ENCODE measurements around the gene MYO18A.
A peak's percentile ranks its signal among the peaks of the same experiment; 100 is the strongest.

Gene MYO18A

DNA sequence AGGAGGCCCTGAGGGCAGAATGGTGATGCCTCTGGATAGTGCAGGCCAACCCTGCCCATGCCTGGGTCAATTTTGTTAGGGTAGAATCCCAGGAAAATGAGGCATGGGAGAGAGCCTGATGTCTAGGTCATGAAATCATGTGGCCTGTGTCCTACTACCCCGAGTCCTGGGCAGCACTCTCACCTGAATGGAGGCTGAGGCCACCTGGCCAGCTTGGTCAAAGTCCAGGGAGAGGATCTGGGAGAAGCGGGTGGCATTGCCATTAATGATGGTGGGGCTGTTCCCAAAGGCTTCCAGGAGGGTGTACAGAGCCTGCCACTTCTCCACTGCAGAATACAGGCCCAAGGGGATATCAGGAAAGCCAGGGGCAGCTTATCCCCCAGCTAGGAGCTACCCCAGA, 59.8 kb downstream of the MYO18A start:
- DNase-seq = no peak

DNA sequence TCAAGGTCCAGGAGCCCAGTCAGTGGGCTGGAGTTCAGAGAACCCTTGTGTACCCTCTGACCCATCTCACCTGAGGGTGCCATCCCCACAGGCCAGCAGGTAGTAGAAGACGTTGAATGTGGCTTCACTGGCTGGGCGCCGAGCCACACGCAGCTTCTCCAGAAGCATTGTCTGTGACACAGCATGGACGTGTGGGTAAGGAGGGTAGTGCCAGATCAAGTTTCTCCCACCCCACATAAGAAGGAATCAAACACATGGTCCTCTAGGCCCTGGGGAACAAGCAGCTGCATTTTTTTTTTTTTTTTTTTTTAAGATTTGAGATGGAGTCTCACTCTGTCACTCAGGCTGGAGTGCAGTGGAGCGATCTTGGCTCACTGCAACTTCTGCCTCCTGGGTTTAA, 60.9 kb downstream of the MYO18A start:
- DNase-seq = peak in 1 of 2 experiments; percentile 79

DNA sequence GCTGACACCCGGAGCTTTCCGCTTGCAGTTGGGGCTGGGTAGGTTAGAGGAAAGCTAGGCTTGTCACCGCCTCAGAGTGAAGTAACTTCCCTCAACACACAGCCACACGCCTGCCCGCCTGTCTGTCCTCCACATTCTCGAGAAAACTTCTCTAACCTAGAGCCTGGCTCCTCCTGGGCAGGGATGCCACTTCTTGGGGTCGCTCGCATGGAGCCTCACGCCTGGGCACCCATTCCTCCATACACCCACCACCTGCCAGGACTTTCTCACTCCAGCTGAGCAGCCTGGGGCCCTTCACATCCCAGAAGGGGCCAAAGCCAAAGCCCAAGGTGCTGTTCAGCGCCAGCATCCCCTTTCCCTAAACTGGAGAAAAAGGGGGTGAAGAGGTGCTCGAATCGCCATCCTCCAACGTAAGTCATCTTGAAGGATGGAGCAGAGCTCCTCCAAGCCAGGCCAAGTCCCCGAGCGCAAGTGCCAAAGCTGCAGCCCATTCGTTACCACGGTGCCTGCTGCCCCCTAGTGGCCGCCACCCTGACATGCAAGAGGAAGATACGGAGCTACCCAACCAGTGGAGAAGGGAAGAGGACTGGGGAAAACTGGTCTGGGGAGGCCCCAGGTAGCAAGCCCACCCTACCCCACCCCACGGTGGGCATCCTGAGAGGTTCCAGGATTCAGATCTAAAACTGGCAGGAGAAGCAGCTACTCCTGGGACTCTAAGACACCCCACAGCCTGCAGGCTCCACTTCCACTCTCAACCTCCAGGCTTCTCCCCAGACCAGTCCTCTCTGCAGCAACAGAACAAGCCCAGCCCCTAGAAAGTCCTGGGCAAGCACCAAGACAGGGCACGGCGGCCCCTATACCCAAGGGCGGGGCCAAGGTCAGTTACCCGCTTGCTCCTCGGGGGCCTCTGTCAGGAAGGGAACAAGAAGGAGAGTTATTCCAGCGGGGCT, 63.1 kb downstream of the MYO18A start:
- peak; percentile 79 to 81 for DNase-seq

DNA sequence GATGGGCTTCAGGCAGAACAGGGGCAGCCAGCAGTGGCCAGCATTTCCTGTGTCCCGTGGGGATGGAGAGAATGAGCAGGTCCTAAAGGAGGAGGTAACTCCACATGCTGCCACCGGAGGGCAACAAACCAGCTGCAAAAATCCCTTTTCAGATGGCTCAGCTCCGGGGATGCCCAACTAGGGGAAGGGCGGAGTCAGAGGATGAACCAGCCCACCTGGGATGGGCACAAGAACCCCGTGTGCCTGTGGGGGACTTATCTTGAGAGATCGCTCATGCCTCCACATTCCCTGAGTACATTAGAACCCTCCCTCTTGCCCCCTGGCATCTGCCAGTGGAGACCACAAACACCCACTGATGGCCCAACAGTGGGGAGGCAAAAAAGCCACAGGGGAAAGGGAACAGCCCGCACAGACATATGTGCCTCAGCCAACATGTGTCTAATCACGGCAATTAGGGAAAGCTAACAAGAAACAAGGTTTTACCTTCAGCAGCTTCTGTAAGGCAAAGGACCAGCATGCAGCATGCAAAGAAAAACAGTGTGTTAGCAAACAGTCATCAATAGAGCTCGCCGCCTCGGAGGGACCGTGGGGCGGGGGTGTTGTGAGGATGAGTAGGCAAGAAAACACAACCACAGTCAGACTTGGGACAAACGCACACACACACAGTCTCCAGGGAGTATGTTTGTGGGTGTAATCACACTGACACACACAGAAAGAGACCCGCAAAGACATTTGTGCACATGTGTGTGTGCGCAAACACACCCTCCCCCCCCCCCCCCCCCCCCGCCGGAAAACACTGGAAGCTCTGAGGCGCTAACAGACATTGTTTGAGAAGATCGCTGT, 64.0 kb downstream of the MYO18A start:
- peak; percentile 90 to 97 for DNase-seq

DNA sequence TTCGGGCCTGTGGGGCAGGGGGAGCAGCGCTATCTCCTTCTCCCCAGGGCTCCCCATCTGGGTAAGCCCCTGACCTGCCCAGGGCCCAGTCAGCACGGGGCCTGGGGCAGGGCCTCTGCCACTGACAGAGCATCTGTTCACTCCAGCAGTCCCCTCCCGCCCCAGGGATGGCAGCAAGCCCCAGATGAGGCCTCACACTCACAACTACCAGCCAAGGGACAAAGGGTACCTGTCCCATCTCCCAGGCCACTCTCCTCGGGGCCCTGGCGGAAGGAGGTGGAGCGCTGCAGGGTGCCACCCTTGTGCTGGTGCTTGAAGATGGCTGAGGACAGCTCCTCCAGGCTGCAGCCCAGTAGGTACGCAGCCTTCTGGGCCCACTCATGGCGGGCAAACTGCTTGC, 64.8 kb downstream of the MYO18A start:
- DNase-seq = peak; percentile 80 to 92

DNA sequence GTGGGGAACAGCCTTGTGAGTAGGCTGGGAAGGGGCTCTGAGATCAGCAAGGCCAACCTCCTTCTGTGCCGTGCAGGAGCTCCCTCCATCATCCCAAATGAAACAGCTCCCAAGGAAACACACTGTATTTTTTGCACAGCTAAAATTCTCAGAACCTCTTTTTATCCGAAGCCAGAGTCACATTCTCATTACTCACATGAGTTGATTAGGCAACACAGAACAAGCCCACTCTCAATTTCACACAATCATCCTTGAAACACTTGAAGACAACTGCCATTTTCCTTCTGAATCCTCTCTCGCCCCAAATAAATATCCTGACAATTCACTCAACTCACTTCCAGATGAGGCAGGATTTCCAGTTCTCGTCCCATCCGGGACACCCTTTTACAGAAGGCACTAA, 66.1 kb downstream of the MYO18A start:
- no peak for DNase-seq

DNA sequence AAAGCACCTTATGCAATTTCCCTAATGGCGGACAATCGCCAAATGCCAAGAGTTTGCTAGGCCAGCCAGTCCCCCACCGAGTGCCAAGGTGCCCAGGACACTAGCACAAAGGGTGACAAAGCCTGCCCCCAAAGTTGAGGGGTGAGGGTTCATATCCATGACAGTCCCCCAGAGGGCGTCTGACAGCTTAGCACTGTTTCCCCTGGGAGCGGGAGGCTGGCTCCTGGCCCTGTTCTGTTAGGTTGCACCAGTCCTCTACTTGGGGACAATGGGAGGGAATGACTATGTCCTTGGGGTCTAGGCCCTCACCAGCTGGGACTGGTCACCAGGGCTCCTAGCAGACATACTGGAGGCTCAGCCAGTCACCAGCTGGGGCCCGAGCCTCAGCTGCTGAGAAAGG, 66.9 kb downstream of the MYO18A start:
- DNase-seq = peak; percentile 48 to 75

DNA sequence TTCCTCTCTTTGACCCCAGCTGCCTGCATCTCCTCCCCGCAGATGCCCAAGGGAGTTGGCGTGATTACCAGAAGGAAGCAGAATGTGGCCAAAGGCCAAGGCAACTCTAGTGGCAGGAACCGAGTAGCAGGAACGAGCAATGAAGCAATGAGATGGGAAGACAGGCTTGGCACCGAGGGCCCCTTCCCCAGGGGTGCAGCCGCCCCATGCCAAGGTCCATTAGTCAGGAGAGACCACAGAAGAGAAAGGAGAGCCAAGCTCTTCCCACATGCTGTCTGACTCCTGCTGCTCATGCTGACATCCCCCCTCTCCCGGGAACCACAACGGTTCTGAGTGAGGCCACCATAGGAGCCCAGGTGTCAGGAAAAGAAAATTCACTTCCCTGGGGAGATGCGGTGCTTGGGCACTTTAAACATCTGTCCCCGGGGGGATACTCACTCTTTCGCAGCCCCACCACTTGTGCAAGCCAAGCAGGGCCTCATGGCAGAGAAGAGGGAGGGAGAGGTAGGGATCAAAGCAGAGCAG, 67.4 kb downstream of the MYO18A start:
- peak; percentile 82 to 83 for DNase-seq

DNA sequence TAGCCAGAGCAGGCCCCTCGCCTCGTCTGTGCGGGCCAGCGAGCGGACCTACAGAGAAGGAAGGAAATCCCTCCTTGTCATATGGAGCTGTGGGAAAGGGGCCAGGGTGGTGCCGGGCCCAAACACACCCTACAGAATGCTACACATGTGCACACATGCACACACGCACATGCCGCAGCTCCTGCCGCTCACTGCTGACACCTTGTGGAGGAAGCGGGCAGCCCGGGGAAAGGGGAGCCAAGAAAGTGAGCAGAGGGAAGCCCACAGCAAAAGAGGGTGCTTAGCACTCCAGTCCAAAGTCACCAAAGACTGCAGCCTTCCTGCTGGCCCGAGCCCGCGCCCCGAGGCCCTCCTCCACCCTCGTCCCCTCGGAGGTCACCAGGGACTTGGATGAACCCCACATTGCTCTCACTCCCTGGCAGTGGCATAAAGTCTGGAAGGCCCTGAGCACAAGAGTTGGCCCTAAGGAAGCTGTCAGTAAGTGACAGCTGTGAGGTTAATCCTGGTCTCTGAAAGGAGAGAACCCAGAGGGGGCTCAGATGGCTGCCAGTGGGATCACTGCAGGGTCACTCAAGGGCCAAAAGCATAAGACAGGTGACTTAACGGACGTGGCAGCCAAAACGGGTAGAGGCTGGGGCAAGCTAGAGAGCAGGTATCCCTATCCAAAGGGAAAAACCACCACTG, 68.2 kb downstream of the MYO18A start:
- DNase-seq = peak; percentile 91 to 93

DNA sequence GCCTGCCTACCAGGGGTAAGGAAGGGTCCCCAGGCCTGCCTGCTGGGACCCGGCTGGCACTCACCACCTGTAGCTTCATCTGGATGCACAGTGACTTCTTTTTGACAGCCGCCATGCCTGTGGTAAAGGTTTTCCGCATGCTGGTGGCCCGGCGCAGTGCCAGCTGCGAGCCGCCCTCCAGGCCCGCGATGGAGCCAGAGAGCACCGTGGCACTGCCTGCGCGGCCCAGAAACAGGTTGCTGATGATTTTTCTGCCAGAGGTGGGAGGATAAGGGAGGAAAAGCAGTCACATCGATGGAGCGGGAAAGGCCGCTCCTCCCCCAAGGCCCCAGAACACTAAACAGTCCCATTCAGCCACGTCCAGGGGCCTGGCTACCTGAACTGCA, 69.8 kb downstream of the MYO18A start:
- DNase-seq = no peak

DNA sequence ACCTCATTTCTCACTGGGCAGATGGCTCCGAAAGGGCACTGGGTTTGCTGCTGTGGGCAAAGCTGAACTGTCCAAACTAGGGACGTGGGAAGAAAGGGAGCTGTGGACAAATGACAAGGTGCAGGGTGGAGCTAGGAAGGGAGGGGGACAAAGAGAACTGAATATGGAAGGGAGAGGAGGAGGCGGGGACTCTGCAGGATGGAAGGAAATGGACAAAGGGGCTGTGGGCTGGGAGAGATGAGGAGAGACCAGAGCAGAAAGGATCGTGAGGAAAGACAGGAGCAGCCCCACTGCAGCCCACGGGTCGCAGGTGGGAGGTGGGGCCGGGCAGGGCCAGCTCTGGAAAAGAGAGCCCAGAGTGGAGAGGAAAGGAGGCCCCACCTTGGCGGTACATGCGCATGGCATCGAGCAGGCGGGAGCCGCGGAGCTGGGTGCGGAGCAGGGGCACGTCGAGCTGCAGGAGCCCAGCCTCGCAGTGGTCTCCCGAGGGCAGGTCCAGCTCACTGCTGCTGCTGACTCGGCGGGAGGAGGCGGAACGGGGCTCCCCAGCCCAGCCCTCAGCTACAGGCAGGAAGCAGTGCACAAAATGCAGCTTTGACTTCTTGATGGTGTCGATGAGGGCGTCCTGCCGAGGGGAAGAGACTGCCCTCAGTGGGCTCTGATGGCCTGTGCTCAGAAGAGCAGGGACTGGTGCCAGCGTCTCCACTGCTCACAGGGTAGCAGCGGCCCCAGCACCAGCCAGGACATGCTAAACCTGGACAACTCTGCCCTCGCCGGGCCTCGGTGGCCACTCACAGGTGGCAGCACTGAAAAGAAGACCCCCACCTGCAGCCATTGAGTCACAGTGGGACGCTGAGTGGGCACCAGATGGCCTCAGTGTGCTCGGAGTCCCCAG, 70.5 kb downstream of the MYO18A start:
- DNase-seq = no peak

DNA sequence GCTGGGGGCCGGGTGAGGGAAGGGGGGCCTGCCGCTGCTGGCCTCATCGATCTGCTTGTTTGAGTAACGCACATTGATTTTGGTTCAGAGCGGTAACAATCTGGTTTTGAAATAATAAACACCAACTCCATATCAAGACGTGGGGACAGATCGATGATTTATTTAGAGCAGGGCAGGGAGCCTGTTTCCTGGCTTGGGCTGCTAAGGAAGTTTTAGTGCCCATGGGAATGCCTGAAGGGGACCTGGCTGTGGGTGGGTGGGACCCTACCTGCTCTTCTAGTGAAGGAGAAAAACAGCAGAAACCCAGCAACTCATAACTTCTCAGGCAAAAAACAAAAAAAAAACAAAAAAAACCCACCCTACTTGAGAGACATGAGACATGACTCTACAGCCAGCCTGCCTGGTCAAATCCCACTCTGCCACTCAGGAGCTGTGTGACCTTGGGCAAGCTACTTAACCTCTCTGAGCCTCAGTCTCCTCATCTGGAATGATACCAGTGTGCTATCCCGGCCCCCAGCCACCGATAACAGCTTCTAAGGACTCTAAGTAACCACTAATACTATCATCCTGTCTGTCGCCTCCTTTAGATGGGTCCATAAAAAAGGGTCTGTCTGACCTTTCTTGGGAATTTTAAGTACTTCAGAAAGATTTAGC, 71.2 kb downstream of the MYO18A start:
- DNase-seq = no peak

DNA sequence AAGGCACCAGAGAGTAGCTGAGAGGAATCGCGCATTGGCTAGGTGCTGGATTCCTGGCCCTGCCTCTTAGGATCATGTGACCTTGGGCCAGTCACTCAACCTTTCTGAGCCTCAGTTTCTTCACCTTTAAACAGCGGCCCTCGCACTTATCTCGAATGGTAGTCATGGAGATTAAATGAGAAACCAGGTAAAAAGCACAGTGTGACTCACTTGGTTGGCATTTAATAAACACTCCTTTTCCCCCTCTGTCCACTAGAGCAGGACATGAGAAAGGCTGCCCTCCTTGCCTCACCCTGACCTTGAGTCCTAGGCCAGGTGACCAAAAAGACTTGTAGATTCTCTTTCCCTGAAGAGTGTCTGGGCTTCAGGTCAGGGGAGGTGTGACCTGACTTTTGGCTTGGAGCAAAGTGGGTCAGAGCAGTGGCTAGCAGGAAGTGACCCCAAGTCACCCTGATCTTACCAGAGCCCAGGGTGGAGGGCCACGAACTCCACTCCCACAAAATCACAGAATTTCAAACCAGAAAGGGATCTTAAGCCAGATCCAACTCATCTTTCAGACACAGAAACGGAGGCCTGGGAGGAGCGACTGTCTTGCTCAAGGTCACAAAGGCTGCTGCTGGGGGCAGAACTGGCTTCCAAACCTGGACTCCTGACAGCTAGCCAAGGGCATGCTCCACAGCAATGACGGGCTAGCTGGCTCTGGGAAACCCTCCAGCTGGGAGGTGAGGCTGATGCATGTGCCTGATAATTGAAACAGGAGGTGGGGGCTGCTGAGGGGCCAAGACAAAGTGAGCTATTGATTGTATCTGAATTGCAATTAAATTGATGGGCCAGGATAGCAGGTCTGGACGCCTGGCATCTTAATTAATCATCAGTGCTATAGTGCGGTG, 72.0 kb downstream of the MYO18A start:
- no peak for DNase-seq

DNA sequence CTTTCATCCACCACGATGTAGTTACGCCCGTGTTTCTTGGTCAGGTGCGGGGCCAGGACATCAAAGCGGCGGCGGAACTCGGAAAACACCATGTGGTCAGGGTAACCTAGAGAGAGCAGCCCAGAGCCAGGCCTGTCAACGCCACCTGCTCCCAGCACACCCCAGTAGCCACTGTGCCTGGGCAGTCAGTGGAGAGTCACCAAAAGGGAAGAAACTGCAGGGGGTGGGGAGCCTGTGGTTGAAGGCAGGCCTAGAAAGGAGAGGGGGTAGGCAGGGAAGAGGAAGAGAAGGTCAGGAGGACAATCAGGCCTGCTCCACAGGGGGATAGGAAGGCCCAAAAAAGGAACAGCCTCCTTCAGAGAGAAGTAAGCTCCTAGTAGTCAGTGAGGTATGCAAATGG, 73.1 kb downstream of the MYO18A start:
- no peak for DNase-seq

DNA sequence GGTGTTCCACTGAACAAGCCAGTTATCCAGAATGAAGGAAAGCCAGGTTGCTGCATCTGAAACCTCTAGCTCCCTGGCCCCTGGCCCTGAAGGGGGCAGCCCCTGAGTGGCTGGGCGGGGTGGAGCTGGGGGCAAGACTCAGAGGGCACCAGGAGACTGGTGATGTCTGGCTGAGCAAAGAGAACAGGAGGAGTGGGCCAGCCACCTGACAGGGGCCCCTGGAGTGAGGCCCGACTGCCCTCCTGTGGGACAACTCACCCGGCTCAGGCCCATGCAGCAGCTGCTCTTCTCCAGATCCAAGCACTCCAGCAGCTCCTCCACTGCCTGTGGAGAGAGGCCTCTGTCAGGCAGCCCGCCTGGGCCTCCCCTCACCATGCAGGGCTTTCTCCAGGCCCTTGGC, 76.9 kb downstream of the MYO18A start:
- peak; percentile 65 to 80 for DNase-seq

DNA sequence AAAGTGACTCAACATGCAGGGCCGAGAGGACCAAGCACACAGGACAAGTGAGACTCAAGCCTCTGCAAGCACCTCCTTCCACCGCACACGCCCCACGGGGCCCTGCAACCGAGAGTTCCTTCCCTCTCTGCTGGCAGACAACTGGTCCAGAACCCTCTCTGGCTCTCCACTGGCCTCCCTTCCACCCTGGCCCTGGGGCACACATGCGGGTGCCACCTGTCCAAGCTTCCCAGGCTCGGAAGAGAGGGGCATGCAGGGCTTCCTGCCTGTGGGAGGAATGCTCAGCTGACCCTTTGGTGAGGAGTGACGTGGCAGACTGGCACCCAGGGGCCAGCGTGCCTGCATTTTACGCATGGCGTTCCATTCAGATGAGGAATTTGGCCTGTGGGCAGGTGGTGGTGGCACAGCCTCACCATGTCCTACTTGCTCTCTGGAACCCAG, 77.4 kb downstream of the MYO18A start:
- peak in 1 of 2 experiments; percentile 45 for DNase-seq

DNA sequence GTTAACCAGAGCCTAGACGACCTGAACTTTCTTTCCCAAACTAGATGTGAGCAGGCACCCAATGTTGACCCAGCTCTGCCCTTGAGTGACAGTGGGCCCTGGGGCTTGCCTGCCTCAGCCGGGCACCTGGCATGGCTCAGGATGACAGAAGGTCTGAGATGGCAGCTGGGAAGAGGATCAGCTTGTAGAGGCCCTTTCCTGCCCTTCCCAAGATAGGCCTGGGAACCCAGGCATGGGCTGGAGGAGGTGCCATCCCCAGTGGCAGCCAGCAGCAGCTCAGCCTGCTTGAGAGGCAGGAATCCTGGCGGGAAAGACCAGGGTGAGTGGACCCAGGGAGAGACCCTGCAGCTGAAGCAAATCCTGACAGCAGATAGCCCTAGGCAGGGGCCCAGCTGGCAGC, 78.2 kb downstream of the MYO18A start:
- DNase-seq = peak; percentile 96 to 97

DNA sequence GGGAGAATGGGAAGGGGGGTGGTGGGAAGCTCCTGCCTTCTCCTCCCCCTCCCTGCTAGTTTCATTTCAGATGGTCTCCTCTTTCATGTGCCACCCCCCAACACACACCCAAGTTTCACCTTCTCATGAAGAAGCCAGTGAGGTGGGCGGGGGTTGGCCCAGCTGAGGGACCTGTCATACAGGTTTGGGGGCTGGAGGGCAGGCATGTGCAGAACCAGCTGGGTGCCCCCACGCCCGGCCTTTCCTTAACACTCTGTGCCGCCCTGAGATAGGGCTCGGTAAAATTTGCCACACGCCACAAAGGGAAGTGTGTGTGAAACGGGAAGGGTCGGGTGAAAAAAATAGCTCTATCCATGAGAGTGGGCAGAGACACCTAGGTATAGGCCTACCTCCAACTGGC, 79.9 kb downstream of the MYO18A start:
- DNase-seq = no peak

DNA sequence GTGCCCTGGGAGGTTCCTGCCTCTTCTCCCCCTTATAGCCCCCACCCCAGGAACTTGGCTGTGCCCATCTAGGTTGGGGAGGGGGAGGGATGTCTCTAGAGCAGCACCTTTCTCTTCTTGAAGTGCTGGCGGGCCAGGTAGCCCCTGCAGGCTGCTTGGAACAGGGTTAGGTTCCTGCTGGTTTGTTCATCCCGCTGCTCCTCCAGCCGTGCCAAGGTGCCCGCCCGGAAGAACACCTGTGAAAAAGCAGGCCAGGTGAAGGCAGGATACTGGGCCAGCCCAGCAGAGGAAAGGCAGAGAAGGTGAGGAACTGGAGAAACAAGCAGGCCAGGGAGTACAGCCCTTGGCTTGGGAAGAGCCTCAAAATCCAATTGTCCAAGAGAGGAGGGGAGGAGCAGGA, 80.7 kb downstream of the MYO18A start:
- no peak for DNase-seq

DNA sequence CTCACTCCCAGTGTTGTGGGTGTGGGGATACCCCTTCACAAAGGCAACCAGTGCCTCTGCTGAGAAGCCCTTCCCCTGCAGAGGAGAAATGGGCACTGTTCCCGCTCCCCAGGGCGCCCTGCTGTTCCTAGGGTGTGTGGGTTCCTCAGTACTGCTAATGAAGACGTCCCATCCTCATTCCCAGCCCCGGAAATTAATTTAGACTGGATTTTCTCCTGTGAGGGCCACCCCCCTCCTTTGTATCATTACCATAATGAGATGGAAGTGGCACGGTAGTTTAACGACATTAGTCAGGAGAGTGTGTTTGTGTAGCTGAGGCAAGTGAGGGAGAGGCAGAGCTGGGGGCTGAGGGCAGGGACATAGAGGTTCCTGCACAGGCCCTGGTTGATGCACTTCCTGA, 84.1 kb downstream of the MYO18A start:
- no peak for DNase-seq
